GM19023 (cell line): ENCODE results near the gene CD22.

Experiments
- ATAC-seq: cut with Tn5 transposase; IDR thresholded peaks from one replicate; pipeline ENCODE4 v1.9.1; 2021; ENCODE audit warnings: mild to moderate bottlenecking, moderate library complexity; ENCODE audit not compliant: unreplicated experiment

Gene CD22

DNA sequence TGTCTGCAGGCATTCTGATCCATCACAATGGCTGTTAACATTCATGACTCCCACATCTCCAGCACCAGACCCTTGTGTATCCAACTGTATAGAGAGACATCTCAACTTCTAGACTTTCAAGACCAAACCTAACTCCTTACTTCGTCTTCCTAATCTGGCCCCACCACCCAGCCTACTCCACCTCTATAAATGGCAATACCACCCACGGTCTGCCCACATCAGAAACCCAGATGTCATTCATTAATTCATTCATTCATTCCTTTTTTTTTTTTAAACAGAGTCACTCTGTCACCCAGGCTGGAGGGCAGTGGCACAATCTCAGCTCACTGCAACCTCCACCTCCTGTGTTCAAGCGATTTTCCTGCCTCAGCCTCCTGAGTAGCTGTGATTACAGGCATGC, 52.3 kb downstream of the CD22 start:
- no peak for ATAC-seq

DNA sequence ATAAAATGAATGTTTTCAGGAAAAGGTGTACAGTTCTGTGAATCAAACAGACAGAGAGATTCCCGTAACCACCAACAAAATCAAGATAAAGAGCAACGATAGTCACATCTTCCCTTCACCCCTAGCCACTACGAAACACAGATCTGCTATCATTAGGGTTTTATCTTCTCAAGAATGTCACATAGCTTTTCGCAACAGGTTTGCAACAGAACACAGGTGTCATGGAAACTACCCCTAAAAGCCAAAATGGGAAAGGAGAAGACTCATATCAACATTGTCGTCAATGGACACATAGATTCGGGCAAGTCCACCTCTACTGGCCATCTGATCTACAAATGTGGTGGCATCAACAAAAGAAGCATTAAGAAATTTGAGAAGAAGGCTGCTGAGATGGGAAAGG, 52.9 kb downstream of the CD22 start:
- no peak for ATAC-seq

DNA sequence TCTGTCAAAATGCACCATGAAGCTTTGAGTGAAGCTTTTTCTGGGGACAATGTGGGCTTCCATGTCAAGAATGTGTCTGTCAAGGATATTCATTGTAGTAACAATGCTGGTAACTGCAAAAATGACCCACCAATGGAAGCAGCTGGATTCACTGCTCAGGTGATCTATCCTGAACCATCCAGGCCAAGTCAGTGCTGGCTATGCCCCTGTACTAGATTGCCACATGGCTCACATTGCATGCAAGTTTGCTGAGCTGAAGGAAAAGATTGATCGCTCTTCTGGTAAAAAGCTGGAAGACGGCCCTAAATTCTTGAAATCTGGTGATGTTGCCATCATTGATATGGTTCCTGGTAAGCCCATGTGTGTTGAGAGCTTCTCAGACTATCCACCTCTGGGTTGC, 54.5 kb downstream of the CD22 start:
- no peak for ATAC-seq

DNA sequence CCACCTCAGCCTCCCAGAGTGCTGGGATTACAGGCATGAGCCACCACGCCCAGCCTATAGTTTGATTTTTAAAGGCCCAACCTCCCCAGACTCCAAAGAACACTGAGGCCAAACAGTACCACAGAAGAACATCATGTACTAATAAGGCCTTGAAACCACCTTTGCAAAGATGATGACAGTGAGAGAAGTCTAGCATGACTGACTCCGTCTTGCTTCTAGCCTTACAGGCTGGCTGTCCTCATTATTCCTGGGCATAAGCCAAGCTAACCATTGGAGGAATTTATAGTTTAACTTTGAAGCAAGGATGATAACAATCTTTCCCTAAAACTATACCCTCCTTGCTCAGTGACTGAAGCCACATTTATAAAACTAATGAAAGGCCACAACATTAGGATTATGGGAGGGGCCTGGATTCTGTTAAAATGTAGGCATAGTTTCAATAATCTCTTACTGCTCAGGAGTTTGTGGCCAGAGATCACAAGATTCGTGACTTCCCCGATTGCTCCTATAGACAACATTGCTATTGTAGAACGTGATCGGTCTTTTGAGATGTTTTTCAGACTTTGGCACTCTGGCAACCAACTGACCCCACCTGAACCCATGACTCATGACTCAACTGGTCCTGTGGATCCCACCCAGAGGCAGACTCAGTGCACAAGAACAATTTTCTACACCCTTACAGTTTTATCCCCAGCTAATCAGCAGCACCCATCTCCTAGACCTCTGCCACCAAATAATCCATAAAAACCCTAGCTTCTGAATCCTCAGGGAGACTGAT, 59.5 kb downstream of the CD22 start:
- ATAC-seq = no peak

DNA sequence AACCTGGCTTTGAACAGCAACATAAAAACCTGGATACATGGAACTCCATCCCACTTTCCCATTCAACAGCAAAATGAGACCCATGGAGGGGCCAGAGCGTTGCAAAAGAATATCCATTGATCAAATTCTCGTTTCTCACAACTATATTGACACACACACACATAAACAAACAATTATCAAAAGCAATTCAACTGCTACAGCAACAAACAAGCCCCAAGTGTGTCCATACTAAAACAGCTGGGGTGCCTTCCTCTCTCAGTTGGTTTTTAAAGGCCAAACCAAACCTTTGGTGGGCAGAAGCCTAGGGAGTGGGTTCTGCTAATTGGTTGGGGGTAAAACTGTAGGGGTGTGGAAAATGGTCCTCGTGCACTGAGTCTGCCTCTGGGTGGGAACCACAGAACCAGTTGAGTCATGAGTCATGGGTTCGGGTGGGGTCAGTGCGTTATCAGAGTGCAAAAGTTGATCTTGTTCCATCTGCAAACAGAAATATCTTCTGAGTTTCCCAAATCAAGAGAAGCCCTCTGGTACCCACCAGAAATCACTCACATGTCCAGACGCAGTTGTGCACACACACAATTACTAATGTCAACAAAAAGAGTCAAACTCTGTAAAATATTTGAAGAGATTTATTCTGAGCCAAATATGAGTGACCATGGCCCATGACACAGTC, 60.3 kb downstream of the CD22 start:
- ATAC-seq = no peak

DNA sequence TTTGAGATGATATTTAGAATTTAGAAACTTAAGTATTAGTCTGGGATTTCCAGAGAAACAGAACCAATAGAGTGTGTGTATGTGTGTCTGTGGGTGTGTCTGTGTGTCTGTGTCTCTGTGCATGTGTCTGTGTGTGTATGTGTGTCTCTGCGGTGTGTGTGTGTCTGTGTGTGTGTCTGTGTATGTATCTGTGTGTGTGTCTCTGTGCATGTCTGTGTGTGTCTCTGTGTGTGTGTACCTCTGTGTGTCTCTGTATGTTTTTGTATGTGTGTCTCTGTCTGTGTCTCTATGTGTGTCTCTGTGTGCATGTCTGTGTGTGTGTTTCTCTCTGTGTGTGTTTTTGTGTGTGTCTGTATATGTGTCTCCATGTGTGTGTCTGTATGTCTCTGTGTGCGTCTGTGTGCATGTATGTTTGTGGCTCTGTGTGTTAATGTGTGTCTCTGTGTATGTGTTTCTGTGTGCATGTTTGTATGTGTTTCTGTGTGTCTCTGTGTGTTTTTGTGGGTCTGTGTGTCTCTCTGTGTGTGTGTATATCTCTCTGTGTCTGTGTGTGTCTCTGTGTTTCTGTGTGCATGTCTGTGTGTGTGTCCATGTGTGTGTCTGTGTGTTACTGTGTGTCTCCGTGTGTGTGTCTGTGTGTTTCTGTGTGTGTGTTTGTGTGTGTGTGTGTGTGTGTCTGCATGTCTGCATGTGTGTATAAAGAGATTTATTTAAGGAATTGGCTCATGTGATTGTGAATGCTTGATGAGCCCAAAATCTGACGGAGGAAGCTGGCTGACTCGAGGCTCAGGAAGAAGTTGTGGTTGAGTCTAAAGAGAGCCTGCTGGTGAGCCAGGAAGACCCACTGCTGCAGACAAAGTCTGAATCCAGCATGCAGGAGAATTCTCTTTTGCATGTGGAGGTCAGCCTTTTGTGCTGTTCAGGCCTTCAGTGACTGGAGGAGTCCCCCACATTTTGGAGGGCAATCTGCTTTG, 64.0 kb downstream of the CD22 start:
- no peak for ATAC-seq

DNA sequence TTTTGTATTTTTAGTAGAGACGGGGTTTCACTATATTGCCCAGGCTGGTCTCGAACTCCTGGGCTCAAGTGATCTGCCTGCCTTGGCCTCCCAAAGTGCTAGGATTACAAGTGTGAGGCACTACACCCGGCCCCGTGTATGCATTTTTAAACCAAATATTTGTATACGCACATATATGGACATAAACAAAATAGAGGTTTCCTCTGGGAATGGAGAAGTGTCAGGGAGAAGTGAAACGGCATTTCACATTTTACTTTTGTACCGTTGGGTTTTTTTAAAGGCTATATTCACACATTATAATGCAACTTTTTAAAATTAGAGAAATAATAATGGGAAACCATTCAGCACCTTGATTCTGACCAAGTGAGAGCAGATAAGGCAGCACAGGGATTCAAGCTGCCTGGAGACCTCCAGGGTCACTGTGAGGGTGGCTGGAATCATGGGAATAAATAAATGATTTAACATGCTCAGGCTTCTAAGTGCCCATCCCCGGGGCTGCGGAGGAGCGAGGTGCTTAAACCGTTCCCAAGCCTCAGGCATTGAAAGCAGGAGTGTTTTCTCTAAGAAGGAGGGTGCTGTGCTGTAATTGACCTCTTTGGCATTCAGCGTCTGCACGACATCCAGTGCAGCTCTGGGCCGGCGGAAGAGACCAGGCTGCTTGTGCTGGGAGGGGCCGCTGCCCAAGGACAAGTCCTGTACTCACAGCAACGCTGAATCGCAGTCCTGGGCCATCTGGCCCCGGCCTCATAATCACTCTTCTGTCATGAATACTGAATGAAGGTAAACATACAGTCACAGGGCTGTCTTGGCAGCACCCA, 66.6 kb downstream of the CD22 start:
- no peak for ATAC-seq

DNA sequence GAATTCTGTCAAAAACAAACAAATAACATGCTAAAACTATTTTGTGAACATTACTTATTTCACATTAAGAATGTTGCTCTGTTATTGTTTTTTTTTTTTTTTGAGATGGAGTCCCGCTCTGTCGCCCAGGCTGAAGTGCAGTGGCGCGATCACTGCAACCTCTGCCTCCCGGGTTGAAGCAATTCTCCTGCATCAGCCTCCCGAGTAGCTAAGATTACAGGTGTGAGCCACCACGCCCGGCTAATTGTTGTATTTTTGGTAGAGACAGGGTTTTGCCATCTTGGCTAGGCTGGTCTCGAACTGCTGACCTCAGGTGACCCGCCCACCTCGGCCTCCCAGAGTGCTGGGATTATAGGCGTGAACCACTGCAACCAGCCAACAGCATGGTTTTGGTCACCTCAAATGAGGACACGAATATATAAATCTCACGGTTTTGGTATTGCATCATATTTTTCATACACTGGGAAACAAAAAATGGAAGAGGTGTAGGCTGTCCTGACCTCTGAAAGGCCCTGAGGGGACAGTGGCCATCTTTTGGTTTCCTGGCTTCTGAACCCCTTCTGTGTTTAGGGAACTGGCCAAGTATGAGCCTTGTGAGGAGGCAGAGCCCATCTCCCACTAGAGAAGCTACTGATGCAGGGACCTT, 67.4 kb downstream of the CD22 start:
- no peak for ATAC-seq
